Stimulated activated CD8-positive, alpha-beta memory T cell treated with anti-CD3 and anti-CD28 coated beads, Interleukin-2, amount 100 ng/mL, for 1 hour (primary cell): ENCODE measurements around the gene FOXP1.

Source experiments
- DNase-seq, 2 donors: peaks; one replicate each; pipeline ENCODE4 v3.0.0-alpha.2; 2020; ENCODE audit warnings: low read depth in 2 of 2

FOXP1 gene

DNA sequence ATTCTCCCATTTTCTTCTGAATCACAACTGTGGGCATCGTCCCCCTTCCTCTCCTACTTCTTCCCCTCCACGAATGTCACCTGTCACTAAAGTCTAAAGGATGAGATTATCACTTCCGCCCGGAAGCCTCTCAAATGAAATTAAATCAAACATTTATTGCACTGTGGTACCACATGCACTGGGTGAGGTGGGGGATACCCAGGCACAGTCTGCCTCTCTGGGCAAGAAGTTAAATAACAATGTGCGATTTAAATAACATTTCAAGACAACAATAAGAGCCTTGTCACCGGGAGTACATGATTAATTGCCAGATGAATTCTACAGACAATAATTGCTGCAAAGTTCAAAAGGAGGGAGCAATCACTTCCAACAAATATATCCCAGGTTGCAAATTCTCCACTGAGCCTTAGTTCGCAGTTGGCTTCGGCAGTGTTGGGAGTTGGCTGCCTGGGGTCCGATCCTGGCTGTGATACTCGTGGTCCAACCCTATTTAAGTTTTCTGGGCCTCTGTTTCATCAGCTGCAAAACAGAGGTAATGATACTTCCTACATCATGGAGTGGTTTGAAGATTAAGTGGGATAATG is 77.7 kb downstream of the FOXP1 start:
- DNase-seq = no peak

DNA sequence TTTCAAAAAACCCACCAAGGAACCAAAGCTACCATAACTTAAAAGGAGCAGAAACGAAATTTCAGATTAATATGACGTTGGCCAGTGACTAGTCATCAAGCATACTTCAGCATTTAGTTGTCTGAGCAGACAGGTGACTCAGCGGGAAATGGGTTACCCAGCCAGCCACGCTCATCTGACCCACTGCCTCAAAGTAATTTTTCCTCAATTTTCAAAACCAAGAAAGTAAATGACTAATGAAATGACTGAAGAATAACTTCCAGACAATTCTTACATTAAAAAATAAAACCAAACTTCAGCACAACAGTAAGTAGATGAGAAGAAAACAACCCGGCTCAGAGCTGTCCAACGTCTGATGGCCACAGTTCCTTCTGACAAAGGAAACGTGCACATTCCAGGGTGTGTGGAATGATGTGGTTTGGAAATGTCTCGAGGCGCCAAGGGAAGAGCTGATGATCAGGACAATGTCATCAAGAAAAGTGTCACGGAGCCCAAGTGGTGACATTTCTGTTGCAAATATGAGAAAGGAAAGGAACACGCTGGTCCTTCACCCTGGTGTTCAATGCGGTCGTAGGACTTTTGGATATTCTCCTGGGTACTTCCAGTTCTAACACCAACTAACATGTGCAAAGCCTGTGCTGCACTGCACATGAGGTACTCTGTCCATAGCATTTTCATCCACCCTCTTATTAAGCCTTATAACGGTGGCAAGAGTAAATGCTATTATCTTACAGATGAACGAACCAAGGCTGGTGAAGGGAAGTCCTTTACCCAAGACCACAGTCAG is 79.1 kb downstream of the FOXP1 start:
- no peak for DNase-seq

GRCh38 chr3:71503525-71504249 is 79.8 kb downstream of the FOXP1 start:
- DNase-seq = no peak

DNA sequence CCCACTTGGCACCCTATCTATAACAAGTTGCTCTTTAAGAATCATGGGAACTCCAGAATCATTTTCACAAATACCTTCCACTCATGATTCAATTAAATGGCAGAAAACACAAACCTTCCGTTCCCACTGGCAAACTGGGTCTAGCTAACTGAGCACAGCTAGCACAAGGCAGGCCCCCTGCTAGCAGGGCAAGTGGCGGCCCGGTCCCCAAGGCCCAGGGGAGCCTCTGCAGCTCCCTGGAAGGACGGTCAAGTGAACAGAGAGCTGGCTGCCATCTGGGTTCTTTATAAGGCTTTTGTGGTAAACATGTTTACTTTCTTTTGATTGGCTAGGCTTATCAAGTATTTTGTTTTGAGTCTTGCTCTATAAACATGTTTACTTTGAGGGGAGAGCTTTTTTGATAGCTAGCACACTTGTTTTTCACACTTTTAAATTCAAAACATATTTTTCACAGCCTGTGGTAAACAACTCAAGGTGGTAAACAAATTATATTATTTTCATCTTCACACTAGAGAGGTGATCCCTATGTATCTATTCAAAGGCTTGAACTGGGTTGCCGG is 81.4 kb downstream of the FOXP1 start:
- DNase-seq = no peak

- DNase-seq = no peak
Measured at GRCh38 chr3:71500696-71501095, 82.8 kb downstream of the FOXP1 start.

DNA sequence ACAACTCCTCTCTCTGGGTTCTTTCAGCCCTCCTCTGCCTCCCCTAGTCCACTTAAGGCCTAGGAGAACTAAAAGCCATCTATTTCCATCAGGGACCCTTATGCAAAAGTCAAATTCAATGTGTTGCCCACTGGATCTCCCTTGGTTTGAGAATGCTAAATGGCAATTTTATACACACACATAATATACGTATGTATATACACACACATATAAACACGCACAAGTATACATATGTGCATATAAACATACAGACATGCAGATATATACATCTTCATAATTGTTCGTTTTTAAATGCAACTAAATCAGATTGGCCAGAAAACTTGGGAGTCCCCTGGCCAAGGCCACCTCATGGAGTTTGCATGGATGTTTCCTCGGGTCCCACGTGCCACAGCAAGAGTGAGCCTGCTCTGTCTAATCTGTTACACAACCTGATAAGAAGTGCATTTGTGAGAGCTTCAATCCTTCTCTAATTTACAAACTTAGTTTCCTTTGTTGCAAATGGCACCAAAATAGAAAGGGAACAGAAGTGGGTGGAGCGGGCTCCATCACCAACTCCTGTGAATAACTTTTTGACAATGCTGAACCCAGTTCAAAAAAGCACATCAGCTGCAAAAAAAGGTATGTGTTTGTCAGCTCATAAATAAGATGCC is 84.2 kb downstream of the FOXP1 start:
- no peak for DNase-seq

DNA sequence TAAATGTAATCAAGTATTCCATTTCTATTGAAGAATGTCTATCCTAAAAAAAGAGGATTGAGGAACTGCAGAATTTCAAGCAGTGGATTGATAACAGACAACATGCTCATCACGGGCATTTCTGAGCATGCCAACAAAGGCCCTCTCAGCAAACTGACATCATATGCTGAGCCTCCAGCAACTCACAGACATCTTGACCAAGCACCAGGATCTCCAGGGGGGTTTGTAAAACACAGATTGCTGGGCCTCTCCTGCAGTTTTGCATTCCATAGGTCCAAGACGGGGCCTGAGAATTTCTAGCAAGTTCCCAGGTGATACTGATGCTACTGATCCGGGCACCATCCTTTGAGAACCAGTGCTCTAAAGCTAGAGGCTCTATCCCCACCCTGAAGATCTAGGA is 85.0 kb downstream of the FOXP1 start:
- no peak for DNase-seq

- DNase-seq = no peak
Measured at GRCh38 chr3:71497971-71498444, 85.5 kb downstream of the FOXP1 start.

GRCh38 chr3:71497367-71497897 is 86.1 kb downstream of the FOXP1 start:
- no peak for DNase-seq

DNA sequence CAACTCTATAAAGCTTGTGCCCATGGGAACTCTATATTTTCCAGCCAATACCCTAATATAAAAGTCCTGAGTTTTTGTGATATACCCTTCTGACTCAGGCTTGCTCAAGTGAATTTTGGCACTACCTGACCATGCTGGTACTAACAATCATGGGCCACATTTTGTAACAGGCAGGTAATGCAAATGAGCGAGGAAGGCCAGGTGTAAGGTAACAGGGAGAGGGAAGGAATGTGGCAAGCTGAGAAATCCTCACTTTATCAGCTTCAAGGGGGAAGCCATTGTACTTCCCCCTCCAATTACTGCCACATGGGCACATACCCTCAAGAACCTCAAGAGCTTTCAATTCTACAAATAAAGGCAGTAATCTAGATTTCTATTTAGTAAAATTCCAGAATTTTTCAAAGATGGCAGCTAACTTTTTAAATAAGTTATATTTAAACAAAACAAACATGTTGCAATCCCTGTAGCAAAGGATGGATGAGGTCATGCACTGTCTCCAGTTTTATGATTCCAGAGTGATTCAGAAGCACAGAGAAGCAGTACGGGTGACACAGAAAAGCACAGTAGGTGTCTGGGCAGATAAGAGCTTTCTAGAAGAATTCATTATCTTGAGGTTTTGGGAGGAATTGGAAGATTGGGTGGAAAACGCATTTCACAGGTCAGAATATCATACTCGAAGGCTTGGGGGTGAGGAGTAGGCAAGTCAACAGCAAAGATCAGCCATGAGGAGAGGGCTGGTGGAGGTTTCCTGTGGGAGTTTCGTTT is 87.6 kb downstream of the FOXP1 start:
- no peak for DNase-seq

- DNase-seq = no peak
Measured at GRCh38 chr3:71494212-71494611, 89.3 kb downstream of the FOXP1 start.

DNA sequence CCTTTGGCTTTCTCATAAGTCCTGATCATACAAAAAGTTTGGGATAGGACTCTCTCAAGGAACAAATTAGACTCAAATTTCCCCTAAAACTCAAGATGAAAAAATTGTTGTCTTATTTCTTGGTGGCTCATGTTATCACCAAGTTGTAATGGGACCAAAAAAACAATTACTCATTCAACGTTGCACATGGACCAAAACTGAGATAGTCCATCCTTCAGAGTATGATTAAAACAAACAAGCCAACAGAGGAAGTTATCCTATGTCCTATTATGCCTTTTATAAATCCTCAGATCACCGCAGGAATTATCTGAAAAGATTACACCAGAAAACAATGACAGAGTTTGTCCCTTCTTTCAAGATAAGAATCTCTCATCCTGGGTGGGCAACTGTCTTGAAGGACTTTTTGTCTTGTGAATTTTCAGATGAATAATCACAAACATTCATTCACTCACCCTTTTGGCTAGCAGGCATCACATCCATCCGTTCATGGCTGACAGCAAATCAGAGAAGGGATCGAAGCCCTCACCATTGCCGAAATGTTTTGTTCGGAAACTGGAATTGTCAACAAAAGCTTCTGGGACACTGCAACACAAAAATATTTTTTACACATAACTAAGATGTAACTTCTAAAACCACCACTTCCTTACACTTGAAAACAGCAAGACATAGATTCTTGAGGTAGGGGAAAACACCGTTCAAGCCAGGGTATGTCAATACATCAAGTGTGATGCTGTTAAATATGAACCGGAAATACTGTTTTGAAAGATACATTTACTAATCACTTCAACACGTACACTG is 90.4 kb downstream of the FOXP1 start:
- no peak for DNase-seq

DNA sequence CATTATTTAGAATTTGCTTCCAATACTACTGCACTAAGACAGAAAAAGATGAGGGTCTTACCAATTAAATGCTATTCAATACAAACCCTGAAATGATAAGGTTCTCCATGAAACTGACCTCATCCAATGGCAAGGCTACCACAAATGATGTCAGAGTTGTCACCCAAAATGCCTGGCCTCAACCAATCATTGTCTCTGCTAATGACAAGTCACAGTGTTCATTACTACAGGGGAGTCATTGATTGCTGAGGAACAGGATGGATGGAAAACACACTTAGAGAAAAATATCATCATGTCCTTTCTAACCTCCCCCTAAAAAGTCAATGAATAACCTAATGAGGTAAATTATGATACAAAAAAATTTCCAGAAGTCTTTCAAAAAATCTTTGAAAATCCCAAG is 91.0 kb downstream of the FOXP1 start:
- no peak for DNase-seq

GRCh38 chr3:71491154-71491752 is 92.3 kb downstream of the FOXP1 start:
- no peak for DNase-seq

- no peak for DNase-seq
Measured at GRCh38 chr3:71490692-71491091, 92.8 kb downstream of the FOXP1 start.

GRCh38 chr3:71489315-71489761 is 94.2 kb downstream of the FOXP1 start:
- no peak for DNase-seq

GRCh38 chr3:71488882-71489281 is 94.6 kb downstream of the FOXP1 start:
- DNase-seq = no peak

GRCh38 chr3:71488391-71488809 is 95.1 kb downstream of the FOXP1 start:
- DNase-seq = no peak

DNA sequence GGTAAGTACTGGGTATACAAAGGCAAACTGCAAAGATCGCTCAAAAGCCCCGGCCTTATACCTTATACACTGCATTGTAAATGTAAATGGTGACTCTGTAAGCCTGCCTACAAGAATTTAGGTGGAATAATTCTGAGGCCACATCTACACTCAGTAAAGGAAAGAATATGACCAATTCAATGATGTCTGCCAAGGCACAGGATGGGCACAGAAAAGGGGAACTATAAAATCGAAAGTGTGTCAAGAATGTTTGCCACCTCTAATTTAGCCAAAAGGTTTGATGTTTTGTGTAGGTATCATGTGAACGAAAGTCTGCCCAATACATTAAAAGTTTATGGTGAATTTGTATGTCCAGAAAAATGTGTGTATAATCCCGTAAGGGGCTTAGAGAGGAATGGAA is 96.1 kb downstream of the FOXP1 start:
- no peak for DNase-seq

DNA sequence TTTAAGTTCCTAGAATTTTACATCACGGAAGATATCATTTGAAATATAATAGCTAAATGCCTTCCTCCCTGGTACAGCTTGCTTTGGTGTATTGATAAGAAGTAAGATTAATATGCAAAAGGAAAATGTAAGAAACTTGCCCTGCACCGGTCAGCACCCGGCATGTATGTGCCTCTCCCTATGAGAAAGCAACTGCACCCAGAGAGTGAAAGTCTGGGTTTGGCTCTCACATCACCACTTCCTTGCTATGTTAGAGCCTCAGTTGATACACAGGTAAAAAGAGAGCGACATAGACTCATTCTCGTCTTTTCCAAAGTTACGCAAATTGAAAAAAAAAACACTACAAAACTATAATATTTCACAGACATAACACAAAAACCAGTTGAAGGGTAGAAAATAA is 96.7 kb downstream of the FOXP1 start:
- no peak for DNase-seq
